ENCODE data around the gene PEF1. TPM values are rescaled to one million over a fixed set of nuclear protein-coding genes. Genes with fewer than 3 reads are reported as not detected.

PEF1 gene
- polyA plus RNA-seq, 1 experiment: 71.8 TPM

DNA sequence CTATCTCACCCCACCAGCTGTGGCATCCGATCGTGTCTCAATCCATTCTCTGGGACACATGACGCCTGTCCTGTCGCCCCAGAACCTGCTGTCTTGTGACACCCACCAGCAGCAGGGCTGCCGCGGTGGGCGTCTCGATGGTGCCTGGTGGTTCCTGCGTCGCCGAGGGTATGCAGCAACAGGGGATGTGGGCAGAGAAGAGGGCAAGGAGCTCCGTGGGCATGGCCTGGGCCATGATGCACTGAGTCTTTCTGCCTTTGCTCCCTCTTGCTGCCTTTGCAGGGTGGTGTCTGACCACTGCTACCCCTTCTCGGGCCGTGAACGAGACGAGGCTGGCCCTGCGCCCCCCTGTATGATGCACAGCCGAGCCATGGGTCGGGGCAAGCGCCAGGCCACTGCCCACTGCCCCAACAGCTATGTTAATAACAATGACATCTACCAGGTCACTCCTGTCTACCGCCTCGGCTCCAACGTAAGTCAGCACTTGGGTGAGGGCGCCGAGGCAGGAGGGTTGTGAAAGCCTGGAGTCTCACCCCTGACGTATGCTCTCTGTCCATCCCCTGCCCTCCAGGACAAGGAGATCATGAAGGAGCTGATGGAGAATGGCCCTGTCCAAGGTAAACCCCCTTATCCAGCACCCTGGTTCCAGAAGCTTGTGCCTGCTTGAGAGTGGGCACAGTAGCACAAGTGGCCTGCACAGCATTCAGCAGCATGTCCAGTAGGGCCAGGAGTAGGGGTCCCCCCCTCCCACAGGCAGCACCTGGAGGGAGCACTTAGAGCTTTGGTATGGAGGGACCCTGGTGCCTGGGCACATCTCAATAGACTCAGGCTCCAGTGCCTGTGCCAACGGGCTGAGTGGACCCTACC, 59.6 kb downstream of the PEF1 start:
- ChIA-PET POLR2A (no interaction called here), CTCF (interaction anchor here (1.0 kb wide), 2 partner anchors 15 to 22 kb away, joined by 3 to 4 read pairs; no protein-coding TSS in a partner anchor)

GRCh38 chr1:31583995-31584868, 60.4 kb downstream of the PEF1 start:
- H3K27me3 ChIP-seq (ENCODE audit: control insufficient read depth, insufficient read depth, low read length): no peaks in the 10 kb centered on the region
- no peak overlapping the region for H3K4me3 ChIP-seq (ENCODE audit: low read depth, low read length)
- TF ChIP-seq, protein P1, sequence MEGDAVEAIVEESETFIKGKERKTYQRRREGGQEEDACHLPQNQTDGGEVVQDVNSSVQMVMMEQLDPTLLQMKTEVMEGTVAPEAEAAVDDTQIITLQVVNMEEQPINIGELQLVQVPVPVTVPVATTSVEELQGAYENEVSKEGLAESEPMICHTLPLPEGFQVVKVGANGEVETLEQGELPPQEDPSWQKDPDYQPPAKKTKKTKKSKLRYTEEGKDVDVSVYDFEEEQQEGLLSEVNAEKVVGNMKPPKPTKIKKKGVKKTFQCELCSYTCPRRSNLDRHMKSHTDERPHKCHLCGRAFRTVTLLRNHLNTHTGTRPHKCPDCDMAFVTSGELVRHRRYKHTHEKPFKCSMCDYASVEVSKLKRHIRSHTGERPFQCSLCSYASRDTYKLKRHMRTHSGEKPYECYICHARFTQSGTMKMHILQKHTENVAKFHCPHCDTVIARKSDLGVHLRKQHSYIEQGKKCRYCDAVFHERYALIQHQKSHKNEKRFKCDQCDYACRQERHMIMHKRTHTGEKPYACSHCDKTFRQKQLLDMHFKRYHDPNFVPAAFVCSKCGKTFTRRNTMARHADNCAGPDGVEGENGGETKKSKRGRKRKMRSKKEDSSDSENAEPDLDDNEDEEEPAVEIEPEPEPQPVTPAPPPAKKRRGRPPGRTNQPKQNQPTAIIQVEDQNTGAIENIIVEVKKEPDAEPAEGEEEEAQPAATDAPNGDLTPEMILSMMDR (IDR thresholded peaks at IDR 0.05; ENCODE audit: low read depth, low read length): no peak
- no peak overlapping the region for H3K27ac ChIP-seq (ENCODE audit: low read depth, low read length)
- ChIA-PET CTCF (interaction anchor here (0.6 to 1.0 kb wide), 2 partner anchors 21 to 136 kb away, joined by 4 read pairs; no protein-coding TSS in a partner anchor), POLR2A (no interaction called here)
- DNase-seq (ENCODE audit: low read depth, low spot score): no peak
- H3K9me3 ChIP-seq (ENCODE audit: control insufficient read depth, insufficient read depth, low read length): no peaks in the 10 kb centered on the region

More for the DNA sequence above, 59.6 kb downstream of the PEF1 start:
- Histone ChIP-seq H3K27ac (ENCODE audit: low read depth, low read length) (no peak overlapping the region), H3K27me3 (ENCODE audit: control insufficient read depth, insufficient read depth, low read length) (no peaks in the 10 kb centered on the region), H3K4me3 (ENCODE audit: low read depth, low read length) (no peak overlapping the region), H3K9me3 (ENCODE audit: control insufficient read depth, insufficient read depth, low read length) (no peaks in the 10 kb centered on the region)
- DNase-seq (ENCODE audit: low read depth, low spot score): no peak
- TF ChIP-seq, protein P1 (IDR thresholded peaks at IDR 0.05; ENCODE audit: low read depth, low read length): no peak

DNA sequence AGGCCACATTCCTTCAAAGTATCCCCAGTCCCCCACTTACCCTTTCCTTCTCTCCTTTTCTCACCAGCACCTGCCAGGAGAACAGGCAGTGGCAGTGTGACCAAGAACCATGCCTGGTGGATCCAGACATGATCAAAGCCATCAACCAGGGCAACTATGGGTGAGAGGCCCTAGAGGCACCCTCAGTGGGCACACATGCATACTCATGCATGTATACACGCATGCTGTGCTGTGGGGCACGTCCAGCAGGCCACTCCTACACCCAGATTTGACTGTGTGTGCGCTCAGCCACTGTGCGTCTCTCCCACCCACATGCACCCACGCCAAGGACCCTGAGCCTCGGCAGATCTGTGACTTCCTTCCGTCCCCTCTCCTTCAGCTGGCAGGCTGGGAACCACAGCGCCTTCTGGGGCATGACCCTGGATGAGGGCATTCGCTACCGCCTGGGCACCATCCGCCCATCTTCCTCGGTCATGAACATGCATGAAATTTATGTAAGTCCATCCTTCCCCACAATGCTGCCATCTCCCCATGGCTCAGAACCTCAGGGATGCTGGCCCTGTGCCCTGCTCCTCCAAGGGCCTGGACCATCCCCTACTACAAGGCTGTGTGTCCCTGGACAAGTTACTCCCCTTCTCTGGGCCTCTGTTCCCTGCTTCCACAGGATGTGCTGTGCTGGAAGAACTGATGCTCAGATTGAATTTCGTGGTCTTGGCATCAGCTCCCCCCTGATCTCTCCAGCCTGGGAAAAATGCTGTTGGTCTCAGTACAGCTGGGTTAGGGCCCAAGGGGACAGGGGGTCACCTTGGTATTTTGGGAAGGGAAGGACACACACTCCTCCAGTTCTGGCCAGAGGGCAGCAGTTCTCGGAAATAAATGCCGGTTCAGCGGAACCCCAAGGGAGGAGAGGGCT, 61.3 kb downstream of the PEF1 start:
- DNase-seq (ENCODE audit: low read depth, low spot score): no peak
- Histone ChIP-seq H3K27ac (ENCODE audit: low read depth, low read length) (no peak overlapping the region), H3K4me3 (ENCODE audit: low read depth, low read length) (no peak overlapping the region), H3K9me3 (ENCODE audit: control insufficient read depth, insufficient read depth, low read length) (no peaks in the 10 kb centered on the region), H3K27me3 (ENCODE audit: control insufficient read depth, insufficient read depth, low read length) (no peaks in the 10 kb centered on the region)
- TF ChIP-seq, protein P1 (IDR thresholded peaks at IDR 0.05; ENCODE audit: low read depth, low read length): no peak
- ChIA-PET CTCF (no interaction called here), POLR2A (no interaction called here)

GRCh38 chr1:31581821-31582810, 62.6 kb downstream of the PEF1 start:
- TF ChIP-seq, protein P1 (IDR thresholded peaks at IDR 0.05; ENCODE audit: low read depth, low read length): no peak
- no peak overlapping the region for H3K4me3 ChIP-seq (ENCODE audit: low read depth, low read length)
- no peak overlapping the region for H3K27ac ChIP-seq (ENCODE audit: low read depth, low read length)
- no peak for DNase-seq (ENCODE audit: low read depth, low spot score)
- ChIA-PET CTCF (no interaction called here), POLR2A (no interaction called here)
- no peaks in the 10 kb centered on the region for H3K9me3 ChIP-seq (ENCODE audit: control insufficient read depth, insufficient read depth, low read length)
- H3K27me3 ChIP-seq (ENCODE audit: control insufficient read depth, insufficient read depth, low read length): no peaks in the 10 kb centered on the region

All from AG04450 (cell line).